Stimulated activated CD4-positive, alpha-beta T cell treated with anti-CD3 and anti-CD28 coated beads, Interleukin-1b, Interleukin-23, amount 100 ng/mL, for 1 hour (primary cell): ENCODE data around the gene MUC5AC.

Source experiments
- DNase-seq, 2 donors: peaks; one replicate each; pipeline ENCODE4 v3.0.0-alpha.2; 2020; ENCODE audit warnings: low read depth in 2 of 2

MUC5AC gene

DNA sequence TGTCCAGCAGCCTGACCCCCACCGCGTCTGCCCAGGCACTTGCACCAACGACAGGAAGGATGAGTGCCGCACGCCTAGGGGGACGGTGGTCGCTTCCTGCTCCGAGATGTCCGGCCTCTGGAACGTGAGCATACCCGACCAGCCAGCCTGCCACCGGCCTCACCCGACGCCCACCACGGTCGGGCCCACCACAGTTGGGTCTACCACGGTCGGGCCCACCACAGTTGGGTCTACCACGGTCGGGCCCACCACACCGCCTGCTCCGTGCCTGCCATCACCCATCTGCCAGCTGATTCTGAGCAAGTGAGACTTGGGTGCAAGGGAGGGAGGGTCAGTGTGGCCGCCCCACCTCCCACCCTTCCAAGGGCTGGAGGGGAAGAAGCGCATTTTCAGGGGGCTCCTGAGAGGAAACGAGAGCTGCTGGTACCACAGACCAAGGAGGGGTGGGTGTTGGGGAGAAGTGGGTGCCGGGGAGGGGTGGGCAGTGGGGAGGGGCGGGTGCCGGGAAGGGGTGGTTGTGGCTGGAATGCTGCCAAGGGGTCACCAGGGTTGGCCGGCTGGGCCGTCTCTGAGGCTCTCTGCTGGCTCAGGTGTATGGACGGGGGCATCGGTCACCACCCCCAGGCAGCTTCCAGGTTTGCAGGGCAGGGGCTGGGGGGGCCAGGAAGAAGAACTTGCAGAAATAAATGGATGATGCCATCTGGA is 37.4 kb downstream of the MUC5AC start:
- DNase-seq: no peak

DNA sequence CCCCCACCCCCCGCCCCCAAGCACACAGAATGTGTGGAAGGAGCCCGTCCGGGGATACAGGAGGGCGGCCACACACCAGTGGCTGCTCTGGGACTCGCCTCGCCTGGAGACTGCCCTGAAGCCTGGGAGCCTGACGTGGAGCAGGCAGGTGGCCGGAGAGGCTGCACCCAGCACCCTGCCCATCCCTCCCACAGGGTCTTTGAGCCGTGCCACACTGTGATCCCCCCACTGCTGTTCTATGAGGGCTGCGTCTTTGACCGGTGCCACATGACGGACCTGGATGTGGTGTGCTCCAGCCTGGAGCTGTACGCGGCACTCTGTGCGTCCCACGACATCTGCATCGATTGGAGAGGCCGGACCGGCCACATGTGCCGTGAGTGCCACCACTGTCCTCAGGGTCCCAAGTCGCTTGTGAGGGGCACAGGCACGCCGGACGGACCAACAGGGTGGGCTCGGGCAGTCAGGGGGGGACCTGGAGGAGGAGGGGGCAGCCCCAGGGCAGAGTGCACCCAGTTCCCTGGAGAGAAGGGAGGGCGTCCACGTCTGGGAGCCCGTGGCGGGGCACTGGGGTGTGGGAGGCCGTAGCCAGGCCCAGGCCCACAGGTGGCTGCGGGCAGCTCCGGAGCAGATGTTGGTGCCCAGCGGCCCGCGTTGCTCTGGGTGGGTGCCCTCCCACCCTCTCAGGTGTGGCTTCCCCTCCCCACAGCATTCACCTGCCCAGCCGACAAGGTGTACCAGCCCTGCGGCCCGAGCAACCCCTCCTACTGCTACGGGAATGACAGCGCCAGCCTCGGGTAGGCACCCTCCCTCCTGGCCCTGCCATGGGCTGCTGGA is 38.1 kb downstream of the MUC5AC start:
- DNase-seq: no peak

GRCh38 chr11:1196516-1197391 is 39.0 kb downstream of the MUC5AC start:
- no peak for DNase-seq

DNA sequence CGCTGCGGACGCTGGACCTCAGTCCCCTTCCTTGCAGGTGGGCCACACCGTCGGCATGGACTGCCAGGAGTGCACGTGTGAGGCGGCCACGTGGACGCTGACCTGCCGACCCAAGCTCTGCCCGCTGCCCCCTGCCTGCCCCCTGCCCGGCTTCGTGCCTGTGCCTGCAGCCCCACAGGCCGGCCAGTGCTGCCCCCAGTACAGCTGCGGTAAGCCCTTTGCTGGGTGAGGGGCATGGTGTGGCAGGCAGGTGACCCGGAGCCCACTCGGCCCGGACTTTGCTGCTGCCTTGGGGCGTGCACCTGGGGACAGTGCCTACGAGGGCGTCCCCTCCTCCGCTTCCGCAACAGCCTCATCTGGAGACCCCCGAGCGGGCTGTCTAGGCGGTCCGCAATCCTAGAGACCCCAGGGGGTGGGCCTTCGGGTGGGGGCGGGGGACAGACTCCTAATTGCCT is 39.7 kb downstream of the MUC5AC start:
- no peak for DNase-seq

- DNase-seq: no peak
Measured at GRCh38 chr11:1197886-1198560, 40.3 kb downstream of the MUC5AC start.

DNA sequence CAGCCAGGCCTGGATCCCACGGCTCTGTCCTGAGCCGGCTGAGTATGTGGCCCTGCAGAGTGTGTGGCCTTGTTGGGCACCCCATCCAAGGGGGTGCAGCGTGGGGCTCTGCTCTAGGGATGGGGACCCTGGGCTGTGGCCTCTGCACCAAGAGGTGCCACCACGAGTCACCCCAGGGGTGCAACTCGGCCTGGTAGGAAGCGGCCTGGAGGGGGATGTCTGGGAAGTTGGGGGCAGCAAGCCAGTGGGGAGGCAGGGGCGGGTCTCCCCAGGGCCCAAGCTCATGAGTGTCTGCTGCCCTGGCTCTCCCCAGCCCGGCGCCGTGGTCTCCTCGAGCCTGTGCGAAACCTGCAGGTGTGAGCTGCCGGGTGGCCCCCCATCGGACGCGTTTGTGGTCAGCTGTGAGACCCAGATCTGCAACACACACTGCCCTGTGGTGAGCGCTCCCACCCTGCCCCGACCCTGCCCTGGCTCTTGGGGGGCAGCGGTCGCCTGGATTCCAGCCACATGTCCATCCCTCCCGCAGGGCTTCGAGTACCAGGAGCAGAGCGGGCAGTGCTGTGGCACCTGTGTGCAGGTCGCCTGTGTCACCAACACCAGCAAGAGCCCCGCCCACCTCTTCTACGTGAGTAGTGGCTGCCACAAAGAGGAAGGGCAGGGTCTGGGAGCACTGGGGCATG is 40.9 kb downstream of the MUC5AC start:
- no peak for DNase-seq

DNA sequence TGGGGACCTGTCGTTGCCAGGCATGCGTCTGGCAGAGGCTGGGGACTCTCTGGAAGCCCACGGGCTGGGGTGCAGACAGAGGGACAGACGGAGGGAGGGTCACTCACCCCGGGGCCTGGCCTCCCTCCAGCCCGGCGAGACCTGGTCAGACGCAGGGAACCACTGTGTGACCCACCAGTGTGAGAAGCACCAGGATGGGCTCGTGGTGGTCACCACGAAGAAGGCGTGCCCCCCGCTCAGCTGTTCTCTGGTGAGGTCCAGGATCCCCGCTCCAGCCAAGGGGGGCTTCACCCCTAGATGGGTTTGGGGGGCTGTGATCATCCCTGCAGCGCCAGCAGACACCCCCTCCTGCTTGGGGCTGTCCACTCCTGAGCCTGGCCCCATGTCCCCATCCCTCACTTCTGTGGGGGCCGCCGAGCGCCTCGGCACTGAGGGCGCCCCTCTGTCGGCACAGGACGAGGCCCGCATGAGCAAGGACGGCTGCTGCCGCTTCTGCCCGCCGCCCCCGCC is 41.5 kb downstream of the MUC5AC start:
- DNase-seq: no peak

- DNase-seq: no peak
Measured at GRCh38 chr11:1199751-1200610, 42.2 kb downstream of the MUC5AC start.

DNA sequence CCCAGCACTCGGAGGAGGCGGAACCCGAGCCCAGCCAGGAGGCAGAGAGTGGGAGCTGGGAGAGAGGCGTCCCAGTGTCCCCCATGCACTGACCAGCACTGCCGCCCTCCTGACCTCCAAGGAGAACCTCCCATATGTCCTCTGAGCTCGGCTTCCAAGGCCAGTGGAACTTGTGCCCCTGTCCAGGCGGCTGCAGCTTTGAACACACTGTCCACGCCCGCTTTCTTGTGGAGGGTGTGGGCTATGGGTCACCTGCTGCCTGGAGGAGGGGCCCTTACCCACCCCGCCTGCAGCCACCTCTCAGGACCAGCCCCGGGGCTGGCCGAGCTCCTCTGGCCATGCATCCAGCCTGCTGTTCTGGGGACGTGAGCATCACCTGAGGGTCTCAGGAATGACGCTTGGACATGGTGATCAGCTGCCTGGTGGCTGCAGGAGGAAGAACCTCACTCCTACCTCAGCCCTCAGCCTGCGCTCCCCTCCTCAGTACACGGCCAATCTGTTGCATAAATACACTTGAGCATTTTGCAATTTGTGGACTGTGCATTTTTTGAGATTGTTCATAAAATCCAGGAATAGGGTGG is 42.9 kb downstream of the MUC5AC start:
- DNase-seq: no peak

GRCh38 chr11:1201395-1202153 is 43.8 kb downstream of the MUC5AC start:
- no peak for DNase-seq

GRCh38 chr11:1202154-1202775 is 44.5 kb downstream of the MUC5AC start:
- no peak for DNase-seq

- DNase-seq: peak; percentile 23 to 60
Measured at GRCh38 chr11:1202776-1203504, 45.2 kb downstream of the MUC5AC start.

GRCh38 chr11:1203505-1204271 is 45.9 kb downstream of the MUC5AC start:
- DNase-seq: no peak

- no peak for DNase-seq
Measured at GRCh38 chr11:1204381-1205101, 46.8 kb downstream of the MUC5AC start.

- no peak for DNase-seq
Measured at GRCh38 chr11:1205121-1205986, 47.6 kb downstream of the MUC5AC start.
